CD4-positive, alpha-beta T cell treated with Interleukin-4 for 4 hours (primary cell): ENCODE measurements around the gene PKD1L1.
"Not testable (repeated sequence)": the region's sequence is repeated elsewhere in the genome, so short reads cannot be mapped to it uniquely, and the experiment has no call there.

Experiments used
- DNase-seq: peaks from one replicate; pipeline ENCODE4 v3.0.0-alpha.2; 2020

PKD1L1 gene

DNA sequence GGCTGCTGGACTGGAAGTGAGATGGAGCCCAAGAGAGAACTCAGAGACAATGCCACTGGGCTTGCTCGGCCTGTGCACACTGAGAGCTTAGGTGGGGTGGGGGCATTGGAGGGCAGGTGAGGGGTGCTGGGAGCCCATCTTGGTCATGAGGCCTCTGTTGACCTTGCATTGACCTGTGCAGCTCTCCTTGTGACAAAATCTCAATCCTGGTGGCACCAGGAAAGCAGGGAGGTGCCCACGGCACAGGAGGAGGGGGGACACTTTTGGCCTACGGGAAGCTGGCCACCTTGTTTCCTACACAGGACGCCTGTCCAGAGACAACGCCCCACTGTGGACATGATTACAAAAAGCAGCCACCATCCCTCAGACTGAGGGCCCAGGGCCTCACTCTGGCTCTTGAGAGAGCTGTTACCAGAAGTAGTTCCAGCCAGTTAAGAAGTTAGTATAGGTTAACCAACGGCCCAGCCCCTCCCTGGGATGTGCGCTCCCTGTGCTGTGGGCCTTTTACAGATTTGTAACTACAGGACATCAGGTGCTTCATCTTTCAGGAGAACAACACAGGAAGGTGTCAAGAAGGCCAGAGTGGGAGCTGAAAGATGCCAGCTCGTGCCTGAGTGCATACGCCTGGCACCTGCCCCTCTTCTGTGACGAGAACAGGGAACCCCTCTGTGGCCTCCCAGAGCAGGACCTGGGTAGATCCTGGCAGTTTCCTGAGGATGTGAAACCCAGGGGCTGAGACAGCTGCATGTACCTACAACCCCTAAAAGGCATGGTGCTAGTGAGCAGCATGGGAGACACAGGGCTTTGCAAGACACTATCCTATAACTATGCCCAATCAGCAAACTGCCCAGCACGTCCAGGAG, 10.3 kb downstream of the PKD1L1 start:
- DNase-seq: no peak

- DNase-seq: no peak
These were observed 11.1 kb downstream of the PKD1L1 start for GRCh38 chr7:47937065-47937687.

DNA sequence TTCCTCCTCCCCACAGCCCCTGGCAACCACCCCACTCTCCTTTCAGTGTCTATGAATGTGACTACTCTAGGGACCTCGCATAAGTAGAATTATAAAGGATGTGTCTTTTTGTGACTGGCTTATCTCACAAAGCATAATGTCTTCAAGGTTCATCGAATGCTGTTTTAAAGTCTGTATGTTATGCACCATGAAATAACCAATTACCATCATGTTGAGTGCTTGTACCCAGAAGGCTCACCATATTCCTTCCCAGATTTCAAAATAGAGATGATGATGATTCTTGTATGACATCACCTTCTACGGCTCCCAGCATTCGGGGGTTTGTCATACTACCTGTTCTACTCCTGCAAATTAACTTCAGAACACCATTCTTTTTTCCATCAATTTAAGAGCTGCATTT, 11.9 kb downstream of the PKD1L1 start:
- no peak for DNase-seq

DNA sequence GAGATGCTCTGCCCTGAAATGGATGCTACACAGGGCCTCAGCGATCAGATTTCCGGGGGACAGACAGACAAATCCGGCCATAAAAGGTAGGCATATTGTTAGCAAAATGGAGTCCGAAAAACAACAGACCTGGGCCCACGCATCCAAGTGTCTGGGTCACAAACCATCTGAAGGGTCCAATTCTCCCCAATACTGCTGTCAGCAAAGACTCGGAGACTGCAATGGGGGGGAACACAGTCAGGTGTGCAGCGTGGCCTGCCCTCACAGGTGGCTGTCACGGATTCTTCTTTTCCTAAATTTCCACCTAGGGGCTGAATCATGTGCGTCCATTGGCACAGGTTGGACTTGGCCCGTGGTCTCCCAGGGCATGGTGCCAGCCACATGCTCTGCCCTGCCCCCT, 12.9 kb downstream of the PKD1L1 start:
- DNase-seq: no peak

DNA sequence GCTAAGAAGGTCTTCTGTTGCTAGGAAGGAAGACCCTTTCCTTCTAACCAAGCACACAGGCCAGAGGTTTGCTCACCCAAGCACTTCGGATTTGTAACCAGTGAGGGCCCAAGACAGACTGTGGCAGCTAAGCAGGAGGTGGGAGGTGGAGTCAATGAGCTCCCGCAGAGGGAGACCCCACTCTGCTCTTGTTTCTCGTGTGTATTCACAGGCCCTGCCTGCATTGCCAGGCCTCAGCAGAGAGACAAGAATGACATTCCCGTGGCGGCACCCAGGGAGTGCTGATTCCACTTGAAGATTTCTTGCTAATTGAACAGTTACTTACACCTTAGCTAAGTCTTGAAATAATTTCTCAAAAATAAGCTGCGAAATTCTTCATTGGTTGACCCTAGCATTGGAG, 13.4 kb downstream of the PKD1L1 start:
- DNase-seq: no peak

- no peak for DNase-seq
These were observed 15.1 kb downstream of the PKD1L1 start for GRCh38 chr7:47933215-47933614.

DNA sequence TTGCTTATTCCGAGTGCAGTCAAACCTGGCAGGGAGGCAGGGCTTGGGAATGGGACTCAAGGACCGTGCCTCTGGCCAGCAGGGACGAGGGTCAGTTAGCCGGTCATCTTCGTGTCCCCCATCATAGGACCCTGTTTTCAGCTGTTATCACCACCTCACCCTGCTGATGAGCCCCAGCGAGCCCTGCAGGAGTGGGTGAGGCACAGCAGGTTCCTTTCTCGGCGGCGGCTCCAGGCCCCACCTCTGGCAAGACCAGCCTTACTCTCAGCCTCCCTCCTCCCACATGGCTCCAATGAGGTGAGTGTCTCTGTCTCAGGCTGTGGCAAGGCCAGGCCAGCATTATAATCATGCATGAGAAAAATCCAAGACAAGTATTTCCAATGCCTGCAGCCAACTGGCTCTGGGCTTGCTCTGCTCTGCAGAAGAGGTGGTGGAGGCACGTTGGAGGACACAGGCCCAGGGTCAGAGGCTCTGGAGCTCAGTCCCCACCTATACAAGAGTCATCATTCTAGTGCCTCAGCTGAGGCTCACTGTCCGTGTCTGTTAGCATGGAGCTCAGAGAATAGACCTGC, 15.7 kb downstream of the PKD1L1 start:
- no peak for DNase-seq

GRCh38 chr7:47932016-47932415, 16.2 kb downstream of the PKD1L1 start:
- DNase-seq: no peak

- no peak for DNase-seq
These were observed 17.0 kb downstream of the PKD1L1 start for GRCh38 chr7:47931005-47932004.

DNA sequence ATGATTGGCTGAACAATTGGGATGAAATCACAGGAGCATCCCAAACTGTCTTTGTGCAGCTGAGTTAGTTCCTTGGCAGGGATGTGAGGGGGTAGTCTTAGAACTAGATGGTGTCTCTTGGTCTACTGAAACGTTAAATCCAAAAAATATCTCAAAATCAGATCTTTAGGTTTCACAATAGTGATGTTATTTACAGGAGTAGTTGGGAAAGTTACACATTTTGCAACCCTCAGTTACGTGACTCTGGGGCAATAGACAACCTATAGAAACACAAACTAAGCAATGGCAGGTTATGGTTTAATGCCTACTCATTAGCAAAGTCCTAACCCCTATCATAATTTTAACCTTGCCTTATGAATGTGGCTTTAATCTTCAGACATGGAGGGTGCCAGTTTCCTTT, 24.0 kb downstream of the PKD1L1 start:
- DNase-seq: no peak

DNA sequence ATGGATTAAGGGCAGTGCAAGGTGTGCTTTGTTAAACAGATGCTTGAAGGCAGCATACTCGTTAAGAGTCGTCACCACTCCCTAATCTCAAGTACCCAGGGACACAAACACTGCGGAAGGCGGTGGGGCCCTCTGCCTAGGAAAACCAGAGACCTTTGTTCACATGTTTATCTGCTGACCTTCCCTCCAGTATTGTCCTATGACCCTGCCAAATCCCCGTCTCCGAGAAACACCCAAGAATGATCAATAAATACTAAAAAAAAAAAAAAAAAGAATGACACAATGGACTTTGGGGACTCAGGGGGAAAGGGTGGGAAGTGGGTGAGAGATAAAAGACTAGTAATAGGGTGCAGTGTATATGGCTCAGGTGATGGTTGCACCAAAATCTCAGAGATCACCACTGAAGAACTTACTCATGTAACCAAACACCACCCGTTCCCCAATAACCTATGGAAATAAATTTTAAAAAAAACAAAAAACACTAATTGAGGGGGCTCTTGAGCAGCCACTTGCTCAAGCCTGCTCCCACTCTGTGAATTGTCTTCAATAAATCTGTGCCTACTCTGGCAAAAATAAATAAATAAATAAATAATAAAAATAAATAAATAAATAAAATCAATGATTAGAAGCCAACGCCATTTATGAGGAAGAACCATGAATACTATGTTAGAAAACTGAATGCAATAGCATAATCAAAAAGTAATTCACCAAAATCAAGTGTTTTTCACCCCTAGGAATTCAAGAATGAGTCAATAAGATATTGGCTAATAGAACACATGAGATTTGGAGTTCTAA, 25.0 kb downstream of the PKD1L1 start:
- not testable (repeated sequence) for DNase-seq

DNA sequence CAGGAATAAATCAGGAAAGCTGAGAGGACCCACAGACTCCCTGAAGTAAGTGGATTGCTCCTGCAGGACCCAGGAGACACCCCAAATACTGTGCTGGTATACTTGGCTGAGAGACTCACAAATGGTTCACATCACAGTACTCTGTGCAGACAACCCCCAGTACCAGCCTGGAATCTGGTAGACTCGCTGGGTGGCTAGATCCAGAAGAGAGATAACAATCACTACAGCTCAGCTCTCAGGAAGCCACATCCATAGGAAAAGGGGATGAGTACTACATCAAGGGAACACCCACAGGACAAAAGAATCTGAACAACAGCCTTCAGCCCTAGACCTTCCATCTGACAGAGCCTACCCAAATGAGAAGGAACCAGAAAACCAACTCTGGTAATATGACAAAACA, 31.8 kb downstream of the PKD1L1 start:
- DNase-seq: not testable (repeated sequence)

GRCh38 chr7:47915616-47915976, 32.7 kb downstream of the PKD1L1 start:
- no peak for DNase-seq

DNA sequence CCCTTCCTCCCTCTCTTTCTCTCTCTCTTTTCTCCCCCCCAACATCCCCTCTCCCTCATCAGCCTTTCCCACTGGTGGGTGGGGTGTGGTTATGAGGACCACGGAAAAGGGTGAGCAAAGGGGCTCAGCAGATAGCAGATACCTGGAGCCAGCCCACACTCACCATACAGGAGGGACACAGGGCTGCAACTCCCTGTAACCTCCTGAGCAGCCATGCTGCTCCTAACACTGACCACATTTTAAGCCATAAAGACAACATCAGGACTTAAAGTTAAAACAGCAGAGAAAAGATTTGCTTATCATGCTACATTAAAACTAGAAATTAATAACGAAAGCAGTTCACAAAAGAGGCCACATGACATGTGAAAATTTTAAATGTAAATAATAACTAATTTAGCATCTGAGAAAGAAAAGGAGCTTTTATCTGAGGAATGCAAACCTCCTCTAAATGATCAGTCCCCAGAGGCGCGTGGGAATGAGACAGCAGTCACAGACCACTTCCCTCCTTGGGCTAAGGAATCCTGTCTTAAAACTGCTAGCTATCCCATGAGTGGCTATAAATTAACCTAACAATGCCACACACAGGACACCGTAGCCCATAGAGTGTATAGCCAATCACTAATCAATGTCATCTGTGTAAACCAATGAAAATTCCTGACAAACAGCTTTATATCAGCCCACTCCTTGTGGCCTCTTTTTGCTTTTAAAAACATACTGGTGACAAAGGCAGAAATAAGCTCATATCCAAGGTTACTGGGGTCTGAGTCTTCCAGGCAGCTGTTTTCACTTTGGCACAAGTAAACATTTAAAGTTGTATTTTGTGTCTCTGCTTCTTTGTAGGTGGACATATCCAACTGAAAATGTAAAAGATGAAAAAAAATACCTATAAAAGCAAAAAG, 33.3 kb downstream of the PKD1L1 start:
- no peak for DNase-seq

DNA sequence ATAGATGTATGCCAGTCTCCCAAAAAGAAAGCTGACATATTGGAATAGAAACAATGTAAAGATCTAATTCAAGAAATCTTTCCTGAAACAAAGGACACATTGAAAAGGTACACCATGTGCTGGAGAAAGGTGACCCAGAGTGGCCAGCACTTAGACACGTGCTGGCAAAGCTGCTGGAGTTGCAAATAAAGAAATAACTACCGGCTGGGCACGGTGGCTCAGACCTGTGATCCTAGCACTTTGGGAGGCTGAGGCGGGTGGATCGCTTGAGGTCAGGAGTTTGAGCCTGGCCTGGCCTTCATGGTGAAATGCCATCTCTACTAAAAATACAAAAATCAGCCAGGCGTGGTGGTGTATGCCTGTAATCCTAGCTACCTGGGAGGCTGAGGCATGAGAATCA, 35.9 kb downstream of the PKD1L1 start:
- DNase-seq: no peak

GRCh38 chr7:47908720-47909119, 39.5 kb downstream of the PKD1L1 start:
- DNase-seq: no peak

DNA sequence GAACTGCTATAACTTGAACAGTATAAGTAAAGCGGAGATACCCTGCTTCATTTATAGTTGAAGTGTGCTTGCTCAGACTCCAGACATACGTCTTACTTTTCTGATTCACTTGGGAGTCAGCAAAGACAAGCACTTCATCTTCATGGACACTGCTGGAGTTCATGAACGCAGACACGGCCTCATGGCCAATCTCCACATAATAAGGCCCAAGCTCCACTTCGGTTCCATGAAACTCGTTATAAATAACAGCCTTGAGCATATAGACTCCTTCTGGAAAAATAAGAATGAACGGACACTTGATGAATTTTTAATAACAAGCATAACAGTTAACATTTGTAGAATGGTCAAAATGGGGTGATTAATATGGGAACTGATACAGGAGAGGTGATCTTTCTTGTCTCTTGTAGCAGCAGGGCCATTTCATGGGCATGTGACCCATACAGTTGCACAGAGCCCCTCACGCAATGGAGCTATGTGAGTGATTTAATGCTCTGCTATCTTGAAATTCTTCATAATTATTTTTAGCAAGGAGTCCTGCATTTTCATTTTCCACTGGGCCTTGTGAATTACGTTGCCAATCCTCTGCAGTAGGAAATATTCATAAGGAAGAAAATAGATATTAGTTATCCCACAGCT, 40.2 kb downstream of the PKD1L1 start:
- DNase-seq: no peak

DNA sequence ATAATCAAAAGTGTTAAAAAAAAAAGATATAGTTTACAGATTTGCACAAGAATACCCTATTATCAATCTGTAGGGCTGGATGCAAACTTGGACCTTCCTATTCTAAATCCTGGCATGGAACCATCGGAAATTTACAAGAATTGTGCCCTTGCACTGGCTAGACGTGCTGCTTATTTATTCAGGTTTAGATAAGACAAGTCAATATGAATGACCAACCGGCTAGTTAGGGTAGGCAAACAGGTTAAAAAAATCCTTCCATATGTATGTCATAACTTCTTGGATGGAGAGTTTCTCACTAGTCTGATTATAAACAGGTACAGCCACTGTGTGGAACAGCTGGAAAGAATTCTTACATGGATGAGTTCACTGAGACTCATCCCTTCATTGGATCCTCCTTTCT, 41.4 kb downstream of the PKD1L1 start:
- DNase-seq: no peak

GRCh38 chr7:47905076-47905920, 43.0 kb downstream of the PKD1L1 start:
- DNase-seq: no peak

- no peak for DNase-seq
These were observed 46.3 kb downstream of the PKD1L1 start for GRCh38 chr7:47902013-47902412.
